HL-60 (cell line): Measurements from ENCODE around the gene KIAA1217.

Experiments used
- CTCF ChIP-seq: IDR thresholded peaks from one replicate; pipeline ENCODE4 v1.5.1; 2011; ENCODE audit warnings: low read length, control low read depth, inconsistent platforms; ENCODE audit not compliant: insufficient read depth
- GABPA ChIP-seq: IDR thresholded peaks from 2 replicates; pipeline ENCODE4 v1.6.1; 2012; ENCODE audit warnings: low read depth
- POLR2AphosphoS5 ChIP-seq: IDR thresholded peaks from 2 replicates; pipeline ENCODE4 v1.6.1; 2012; ENCODE audit warnings: low read depth
- REST ChIP-seq: IDR thresholded peaks from 2 replicates; pipeline ENCODE4 v1.6.1; 2012; ENCODE audit warnings: low read depth; ENCODE audit not compliant: insufficient replicate concordance

- TF ChIP-seq CTCF (no peak), GABPA (no peak), REST (no peak), POLR2AphosphoS5 (no peak)
Observed at GRCh38 chr10:24501056-24501711, 292.2 kb downstream of the KIAA1217 start.
